Coronary artery (tissue), 2 donors: ENCODE measurements around the gene LTBP1.

ENCODE experiments used
- DNase-seq: peaks from one replicate; pipeline ENCODE4 v3.0.0-alpha.2; 2017; ENCODE audit warnings: low spot score
- H3K27ac ChIP-seq, 2 donors: fragments of 200-600 bp; sonication (generic); one replicate each; pipeline ENCODE4 v1.5.1; 2016 to 2019
- H3K4me3 ChIP-seq: fragments of 200-600 bp; sonication (generic); 2 replicates; pipeline ENCODE4 v1.5.1; 2016; ENCODE audit warnings: mild to moderate bottlenecking, moderate library complexity
- CTCF ChIP-seq: fragments of 200-600 bp; sonication (generic); IDR thresholded peaks from one replicate; pipeline ENCODE4 v1.5.1; 2019; ENCODE audit warnings: antibody characterized with exemption

The LTBP1 gene

GRCh38 chr2:33317369-33318007 lies 370.7 kb downstream of the LTBP1 start:
- no peak for DNase-seq
- H3K4me3 ChIP-seq = no peak overlapping the region
- TF ChIP-seq CTCF = no peak
- H3K27ac ChIP-seq = peak overlapping the region in 1 of 2 donors; percentile 52

GRCh38 chr2:33318456-33318855 lies 371.7 kb downstream of the LTBP1 start:
- no peak overlapping the region for H3K4me3 ChIP-seq
- no peak for DNase-seq
- peak overlapping the region in 1 of 2 donors; percentile 52 for H3K27ac ChIP-seq
- no peak for TF ChIP-seq CTCF

GRCh38 chr2:33320573-33320972 lies 373.8 kb downstream of the LTBP1 start:
- no peak for DNase-seq
- Histone ChIP-seq H3K27ac (peak overlapping the region; percentile 38 to 51), H3K4me3 (no peak overlapping the region)
- TF ChIP-seq CTCF = no peak

- DNase-seq = no peak
- H3K27ac ChIP-seq = peak overlapping the region; percentile 51 to 68
- H3K4me3 ChIP-seq = no peak overlapping the region
- TF ChIP-seq CTCF = no peak
These were observed 374.6 kb downstream of the LTBP1 start for GRCh38 chr2:33321236-33321771.

- DNase-seq = no peak
- no peak for TF ChIP-seq CTCF
- Histone ChIP-seq H3K4me3 (peak overlapping the region; percentile 8), H3K27ac (peak overlapping the region; percentile 51 to 68)
These were observed 375.2 kb downstream of the LTBP1 start for GRCh38 chr2:33321876-33322483.

- TF ChIP-seq CTCF = no peak
- peak overlapping the region; percentile 51 to 54 for H3K27ac ChIP-seq
- H3K4me3 ChIP-seq = no peak overlapping the region
- DNase-seq = no peak
These were observed 375.9 kb downstream of the LTBP1 start for GRCh38 chr2:33322612-33323011.

GRCh38 chr2:33323957-33324356 lies 377.2 kb downstream of the LTBP1 start:
- H3K27ac ChIP-seq = peak overlapping the region; percentile 0 to 15
- no peak overlapping the region for H3K4me3 ChIP-seq
- TF ChIP-seq CTCF = no peak
- DNase-seq = no peak
